Neural progenitor cell (in vitro differentiated cells): ENCODE data around the gene NANP.

Experiments
- EZH2 ChIP-seq: fragments of 200-600 bp; sonication (generic); IDR thresholded peaks from 2 replicates; pipeline ENCODE4 v1.6.1; 2017; ENCODE audit warnings: antibody characterized with exemption, mild to moderate bottlenecking, moderate library complexity
- EZH2phosphoT487 ChIP-seq: fragments of 200-600 bp; sonication (generic); IDR thresholded peaks from 2 replicates; pipeline ENCODE4 v1.6.1; 2017; ENCODE audit warnings: antibody characterized with exemption
- TF ChIP-seq, protein P1 (sequence below): fragments of 200-600 bp; sonication (generic); IDR thresholded peaks from 2 replicates; pipeline ENCODE4 v1.5.1; 2017; ENCODE audit warnings: antibody characterized with exemption, mild to moderate bottlenecking

DNA sequence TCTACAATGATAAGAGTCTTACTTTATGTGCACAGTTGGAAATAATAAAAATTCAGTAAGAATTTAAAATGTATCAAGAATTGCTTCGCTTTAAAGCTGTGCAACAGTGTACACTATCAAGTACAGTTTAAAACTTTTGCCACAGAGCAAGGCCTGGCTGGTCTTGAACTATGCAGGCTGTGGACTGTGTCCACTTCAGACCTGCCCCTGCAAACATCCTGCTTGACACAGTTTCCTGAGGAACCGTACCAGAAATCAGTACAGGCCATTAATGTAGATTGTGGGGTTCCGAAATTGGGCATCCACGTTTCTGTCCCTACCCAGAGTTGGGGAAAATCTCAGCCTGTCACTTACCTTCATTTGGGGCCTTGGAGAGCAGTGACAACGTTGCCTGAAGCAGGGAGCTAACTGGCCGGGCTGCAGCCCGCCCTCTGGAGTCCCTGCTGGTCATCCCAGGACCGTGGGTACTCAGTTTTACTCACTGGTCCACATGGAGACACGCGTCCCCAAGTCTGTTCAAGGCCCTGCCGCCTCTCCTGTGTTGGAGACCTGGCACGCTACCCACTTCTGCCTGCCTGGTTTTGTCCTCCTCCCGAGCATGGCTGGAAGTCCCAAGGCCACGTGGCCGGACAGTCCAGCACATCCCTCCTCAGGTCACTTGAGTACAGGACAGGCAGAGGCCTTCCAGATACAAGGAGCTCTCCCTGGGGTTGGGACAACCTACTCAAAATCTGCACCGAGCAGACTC lies 46.9 kb downstream of the NANP start:
- no peak for TF ChIP-seq EZH2phosphoT487
- TF ChIP-seq, protein P1, sequence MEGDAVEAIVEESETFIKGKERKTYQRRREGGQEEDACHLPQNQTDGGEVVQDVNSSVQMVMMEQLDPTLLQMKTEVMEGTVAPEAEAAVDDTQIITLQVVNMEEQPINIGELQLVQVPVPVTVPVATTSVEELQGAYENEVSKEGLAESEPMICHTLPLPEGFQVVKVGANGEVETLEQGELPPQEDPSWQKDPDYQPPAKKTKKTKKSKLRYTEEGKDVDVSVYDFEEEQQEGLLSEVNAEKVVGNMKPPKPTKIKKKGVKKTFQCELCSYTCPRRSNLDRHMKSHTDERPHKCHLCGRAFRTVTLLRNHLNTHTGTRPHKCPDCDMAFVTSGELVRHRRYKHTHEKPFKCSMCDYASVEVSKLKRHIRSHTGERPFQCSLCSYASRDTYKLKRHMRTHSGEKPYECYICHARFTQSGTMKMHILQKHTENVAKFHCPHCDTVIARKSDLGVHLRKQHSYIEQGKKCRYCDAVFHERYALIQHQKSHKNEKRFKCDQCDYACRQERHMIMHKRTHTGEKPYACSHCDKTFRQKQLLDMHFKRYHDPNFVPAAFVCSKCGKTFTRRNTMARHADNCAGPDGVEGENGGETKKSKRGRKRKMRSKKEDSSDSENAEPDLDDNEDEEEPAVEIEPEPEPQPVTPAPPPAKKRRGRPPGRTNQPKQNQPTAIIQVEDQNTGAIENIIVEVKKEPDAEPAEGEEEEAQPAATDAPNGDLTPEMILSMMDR, result no peak
- TF ChIP-seq EZH2, result no peak
